Left colon (tissue), 2 donors: ENCODE measurements around the gene MRPL43. TPM values are rescaled to one million over a fixed set of nuclear protein-coding genes. Genes with fewer than 3 reads are reported as not detected.

ENCODE experiments used
- ATAC-seq: fragments of 200-7000 bp; cut with Tn5 transposase; one replicate; pipeline ENCODE4 v1.9.1; 2020; ENCODE audit warnings: mild to moderate bottlenecking, moderate library complexity
- DNase-seq, 2 donors: peaks; one replicate each; pipeline ENCODE4 v3.0.0-alpha.2; 2020
- intact Hi-C, 2 donors: fragments of 100-400 bp; cut with DNase I in 1 of 2; cut with micrococcal nuclease in 1 of 2; formaldehyde crosslinking; loops; one replicate each; pipeline versions ENCODE4 v1.11.2 to v1.14.0; 2022; cut with DNase I, micrococcal nuclease
- total RNA-seq, 2 donors: library from RNA; stranded (reverse); fragmentation: NEBNext Ultra II Directional; extraction: Animal tissue kit (Norgen Biotek cat#: 25700); gene quantifications; one replicate each; pipeline ENCODE4 v1.2.1, GENCODE V29; 2021
- donor health status: DM: no; HTN: no; CAD: no.
- donor health status: DM: yes; HTN: yes; CAD: no.

MRPL43 gene
- total RNA-seq, 2 donors from 2014 or later, result 66.9 to 69.3 TPM

DNA sequence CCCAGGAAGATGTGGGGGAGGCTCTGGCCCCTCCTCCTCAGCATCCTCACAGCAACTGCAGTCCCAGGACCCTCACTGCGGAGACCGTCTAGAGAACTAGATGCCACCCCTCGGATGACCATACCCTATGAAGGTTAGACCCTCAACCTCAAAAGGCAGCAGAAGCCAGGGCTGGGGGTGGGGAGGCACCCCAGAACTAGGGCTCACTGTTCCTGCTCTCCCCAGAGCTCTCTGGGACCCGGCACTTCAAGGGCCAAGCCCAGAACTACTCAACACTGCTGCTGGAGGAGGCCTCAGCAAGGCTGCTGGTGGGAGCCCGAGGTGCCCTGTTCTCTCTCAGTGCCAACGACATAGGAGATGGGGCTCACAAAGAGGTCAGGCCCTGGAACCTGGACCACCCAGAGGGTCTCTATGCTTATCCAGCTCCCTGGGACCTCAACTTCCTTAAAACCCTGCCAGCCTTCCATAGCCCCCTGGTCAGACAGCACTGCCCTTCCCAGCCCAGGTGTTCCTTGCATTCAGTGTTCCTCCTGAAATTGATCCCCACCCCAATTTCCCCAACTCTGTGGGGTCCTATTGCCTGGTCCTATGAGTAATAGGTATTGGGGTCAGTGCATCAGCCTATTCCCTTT, 14.3 kb downstream of the MRPL43 start:
- intact Hi-C loops, result no loop called here
- no peak for DNase-seq
- ATAC-seq, result no peak

DNA sequence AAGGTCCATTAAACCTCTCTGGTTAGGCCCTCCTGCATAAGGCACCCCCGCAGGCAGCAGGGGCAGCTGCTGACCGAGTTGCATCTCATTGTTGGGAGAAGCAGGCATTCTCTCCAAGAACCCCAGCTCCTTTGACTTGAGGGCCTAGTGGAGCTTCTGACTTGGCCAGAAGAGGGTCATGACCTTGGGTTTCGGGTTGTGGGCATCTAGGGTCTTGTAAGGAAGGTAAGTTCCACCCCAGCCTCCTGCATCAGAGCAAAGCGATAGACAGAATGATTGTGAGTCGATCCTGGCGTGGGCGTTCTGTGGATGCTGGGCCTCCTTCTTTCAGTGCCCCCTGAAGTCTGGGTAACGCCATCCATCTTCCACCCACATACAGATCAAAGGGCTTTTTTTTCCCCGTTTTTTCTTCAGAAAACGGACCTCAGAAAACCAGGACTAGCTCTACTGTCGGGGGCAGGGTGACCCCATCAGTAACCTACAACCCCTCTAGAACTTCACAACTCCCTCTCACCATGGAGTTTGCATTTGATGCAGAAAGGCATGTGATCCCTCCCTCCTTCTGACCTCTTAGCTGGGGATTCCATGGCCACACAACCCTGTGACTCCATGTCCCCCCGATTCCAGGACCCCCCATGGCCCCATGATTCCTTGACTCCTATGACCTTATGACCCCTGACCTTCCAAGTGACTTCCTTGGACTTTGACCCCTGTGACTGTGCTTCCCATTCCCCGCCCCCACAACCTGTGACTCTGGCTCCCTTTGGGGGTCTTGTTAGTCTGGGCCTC, 15.0 kb downstream of the MRPL43 start:
- ATAC-seq (no peak), DNase-seq (peak in 1 of 2 donors; percentile 31)
- intact Hi-C loops, result no loop called here

DNA sequence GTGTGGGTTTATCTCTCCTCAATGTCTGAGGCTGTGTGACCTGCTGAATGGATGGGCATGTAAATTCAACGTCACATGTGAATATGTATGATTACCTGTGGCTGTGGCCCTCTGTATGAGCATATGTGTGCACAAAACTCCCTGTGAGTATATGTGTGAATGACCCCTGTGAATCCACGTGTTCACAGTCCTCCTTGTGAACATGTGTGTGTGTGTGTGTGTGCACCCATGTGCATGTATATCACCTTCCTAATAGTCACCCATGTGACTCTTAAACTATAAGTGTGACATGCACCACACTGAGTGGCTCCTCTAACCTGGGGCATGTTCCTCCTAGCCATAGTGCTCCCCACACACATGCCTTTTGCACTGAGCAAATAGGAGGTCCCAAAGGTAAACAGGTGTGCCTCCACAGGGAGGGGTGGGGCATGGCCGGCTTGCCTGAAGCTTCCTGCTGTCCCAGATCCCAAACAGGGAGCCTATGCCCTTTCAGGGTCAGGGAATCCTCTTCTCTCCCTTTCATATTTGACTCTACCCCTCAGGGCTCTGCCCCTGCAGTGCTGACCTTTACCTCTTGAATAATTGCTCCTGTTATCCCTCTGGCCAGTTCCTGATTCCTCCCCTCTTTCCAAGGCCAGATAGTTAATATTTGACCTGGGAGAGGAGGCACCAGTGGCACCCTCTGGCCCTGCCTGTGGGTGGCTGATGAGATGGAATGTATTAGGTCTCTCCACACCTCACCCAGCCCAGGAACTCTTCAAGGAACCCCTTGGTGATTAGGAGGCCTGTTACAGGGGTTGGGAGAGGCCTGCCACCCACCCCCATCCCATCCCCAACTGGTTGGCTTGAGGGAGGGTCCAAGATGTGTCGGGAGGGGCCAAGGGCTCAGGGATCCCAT, 16.1 kb downstream of the MRPL43 start:
- peak; percentile 73 to 84 for DNase-seq
- intact Hi-C loops, result no loop called here
- peak; percentile 64 for ATAC-seq

DNA sequence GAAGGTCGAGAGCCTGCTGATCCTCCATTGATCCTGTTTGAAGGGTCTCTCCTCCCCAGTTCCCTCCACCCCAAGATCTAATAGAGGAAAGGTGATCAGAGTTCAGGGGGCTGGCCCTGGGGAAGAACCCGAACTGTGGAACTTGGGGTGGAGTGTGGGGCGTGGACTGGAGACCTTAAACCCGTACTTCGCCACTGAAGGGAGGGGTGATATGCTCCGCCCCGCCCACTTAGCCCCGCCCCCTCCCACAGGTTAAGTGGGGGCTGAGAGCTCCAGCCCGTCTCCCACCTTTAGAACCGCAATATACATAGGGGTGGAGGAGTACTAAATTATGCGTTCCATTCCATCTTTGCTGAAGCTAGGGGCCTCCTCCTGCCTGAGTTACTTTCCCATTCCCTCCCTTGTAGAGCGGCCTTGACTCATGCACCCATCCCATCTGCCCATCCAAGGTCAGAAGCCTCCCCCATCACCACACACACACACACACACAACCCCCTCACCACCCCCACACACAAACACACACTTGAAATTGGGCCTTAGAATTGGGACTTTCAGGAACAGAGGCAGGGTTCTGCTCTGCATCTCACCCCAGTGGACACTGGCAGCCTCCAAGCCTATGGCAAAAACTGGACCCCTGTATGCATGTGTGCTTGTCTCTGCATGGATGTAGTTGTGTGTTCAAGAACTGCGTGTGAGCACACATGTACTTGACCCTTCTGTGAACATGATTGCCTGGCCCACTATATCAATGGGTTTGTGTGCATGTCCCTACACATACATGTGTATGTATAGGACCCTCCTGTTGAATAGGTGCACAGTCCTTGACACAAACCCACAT, 17.0 kb downstream of the MRPL43 start:
- intact Hi-C loops, result no loop called here
- ATAC-seq, result peak; percentile 69
- peak; percentile 90 to 92 for DNase-seq

DNA sequence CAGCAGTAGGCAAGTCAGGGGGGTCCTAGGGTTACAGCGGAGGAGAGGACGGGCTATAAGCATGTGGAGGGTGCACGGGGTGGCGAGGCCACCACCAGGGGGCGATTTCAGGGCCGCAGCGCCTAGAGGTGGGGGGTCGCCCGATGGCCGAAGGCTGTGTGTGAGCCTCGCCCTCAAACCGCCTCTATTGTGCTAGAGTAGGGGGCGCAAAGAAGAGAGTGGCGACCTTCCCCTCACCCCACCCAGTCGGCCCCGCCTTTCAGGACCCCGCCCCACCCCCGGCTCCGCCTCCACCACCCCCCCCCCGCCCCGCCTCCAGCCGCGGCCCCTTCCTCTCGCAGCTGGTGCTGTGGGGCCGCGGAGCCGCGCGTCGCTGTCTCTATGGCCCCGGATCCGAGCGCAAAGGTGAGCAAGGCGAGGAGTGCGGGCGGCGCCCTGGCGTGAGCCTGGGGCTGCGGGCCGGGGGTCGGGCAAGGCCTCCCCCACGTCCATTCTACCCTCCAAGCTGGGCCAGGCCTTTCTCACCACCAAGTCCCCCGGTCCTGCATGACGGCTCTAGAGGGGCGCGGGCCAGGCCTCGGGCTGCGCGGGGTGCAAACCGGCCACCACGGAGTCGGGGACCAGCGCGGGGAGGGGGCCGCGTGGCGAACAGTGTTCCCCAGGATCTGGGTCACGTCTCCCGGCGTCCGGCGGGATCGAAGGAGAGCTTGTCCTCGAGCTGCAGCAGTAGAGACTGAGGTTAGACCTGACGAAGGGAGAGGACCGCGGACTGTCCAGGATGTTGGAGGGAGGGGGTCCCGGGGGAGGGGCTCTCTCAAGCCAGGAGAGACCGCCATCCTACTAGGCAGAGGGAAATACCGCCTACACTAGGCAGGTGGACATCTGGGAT, 17.9 kb downstream of the MRPL43 start, which contains the start of gene SEMA4G:
Gene SEMA4G (plus strand): TSS at position 318 of the 889 bp plus-strand sequence. CDS start 3,409 bp downstream, outside the sequence.
- DNase-seq (peak; percentile 62 to 76), ATAC-seq (peak; percentile 52)
- intact Hi-C loops, result no loop called here

DNA sequence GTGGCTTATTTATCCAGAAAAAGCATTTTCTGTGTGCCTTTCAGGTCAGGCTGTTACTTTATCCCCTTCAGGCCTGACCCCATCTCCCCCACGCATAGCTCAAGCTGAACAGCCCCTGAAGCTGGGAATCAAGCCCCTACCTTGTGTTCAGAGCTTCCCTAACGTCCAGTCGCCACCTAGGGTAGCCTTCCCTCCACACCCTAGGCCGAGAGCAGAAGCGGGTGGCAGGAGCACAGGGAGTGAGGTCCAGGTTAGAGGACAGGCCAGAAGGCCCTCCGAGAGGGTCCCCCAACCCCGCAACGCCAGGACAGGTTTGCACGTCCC, 18.5 kb downstream of the MRPL43 start:
- DNase-seq (no peak), ATAC-seq (peak; percentile 20)
- intact Hi-C loops, result no loop called here

DNA sequence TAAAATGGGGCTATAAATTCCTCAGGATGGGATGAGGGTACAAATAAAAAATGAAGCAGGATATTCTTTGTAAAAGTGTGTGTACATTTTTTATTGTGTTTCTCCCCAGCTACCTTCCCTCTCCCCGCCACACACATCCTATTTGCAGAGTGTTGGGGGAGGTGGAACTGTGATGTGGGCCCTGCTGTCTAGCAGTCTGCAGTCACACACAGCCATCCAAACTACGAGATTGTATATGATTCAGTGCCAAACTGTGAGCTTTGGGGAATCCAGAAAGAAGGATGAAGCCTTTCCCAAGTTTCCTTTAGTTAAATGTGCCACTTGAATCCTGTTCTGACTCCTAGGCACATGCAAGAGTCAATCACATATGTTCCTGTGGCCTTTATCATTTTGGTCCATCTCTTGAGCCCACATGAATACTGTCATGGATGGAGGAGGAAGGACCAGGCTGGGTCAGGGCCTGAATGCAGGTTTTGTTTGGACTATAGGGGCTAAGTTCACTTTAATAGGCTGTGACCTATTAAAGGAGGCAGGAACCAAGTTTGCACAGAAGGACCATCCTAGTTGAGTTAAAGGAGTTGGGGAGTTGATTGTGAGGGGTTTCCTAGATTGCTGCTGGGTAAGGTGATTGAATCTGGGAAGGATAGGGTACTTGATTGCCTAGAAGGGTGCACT, 19.1 kb downstream of the MRPL43 start:
- DNase-seq, result no peak
- ATAC-seq, result peak; percentile 3
- intact Hi-C loops, result no loop called here

DNA sequence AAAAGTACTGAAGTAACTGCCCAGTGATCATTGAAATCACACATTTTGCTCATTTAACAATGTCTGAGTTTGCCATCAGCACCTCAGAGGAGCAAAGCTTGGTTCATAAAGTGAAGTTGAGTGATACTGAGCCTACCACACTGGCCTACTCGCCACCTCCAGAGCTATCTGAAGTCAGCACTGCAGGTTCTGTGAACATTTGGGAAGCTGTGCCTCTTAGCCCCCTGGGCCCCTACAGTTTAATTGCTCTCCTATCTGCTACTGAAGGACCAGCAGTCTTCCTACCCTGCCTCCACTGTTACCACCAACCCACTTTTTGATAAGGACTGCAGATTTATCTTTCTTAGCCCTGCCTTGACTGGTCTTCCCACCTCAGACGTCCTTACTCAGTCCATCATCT, 20.0 kb downstream of the MRPL43 start:
- intact Hi-C loops, result no loop called here
- DNase-seq, result no peak
- no peak for ATAC-seq

DNA sequence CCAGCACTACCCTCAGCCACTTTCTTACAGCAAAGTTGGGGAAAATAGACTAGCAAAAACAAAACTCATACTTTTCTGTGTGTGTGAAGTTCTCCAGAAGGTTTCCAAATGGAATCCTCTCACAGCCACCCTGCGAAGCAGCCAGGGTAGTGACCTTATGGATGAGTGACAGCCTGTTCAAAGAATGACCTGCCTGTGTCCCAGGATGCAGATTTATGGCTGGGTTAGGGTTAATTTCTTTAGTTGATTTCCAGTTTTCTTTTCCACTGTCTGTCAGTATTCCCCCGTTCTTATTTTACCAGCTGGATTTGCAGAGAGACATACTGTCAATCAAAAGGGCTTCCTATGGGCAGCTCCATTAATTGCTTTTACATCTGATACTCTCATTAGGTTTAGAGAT, 20.4 kb downstream of the MRPL43 start:
- DNase-seq, result no peak
- no peak for ATAC-seq
- intact Hi-C loops, result no loop called here

DNA sequence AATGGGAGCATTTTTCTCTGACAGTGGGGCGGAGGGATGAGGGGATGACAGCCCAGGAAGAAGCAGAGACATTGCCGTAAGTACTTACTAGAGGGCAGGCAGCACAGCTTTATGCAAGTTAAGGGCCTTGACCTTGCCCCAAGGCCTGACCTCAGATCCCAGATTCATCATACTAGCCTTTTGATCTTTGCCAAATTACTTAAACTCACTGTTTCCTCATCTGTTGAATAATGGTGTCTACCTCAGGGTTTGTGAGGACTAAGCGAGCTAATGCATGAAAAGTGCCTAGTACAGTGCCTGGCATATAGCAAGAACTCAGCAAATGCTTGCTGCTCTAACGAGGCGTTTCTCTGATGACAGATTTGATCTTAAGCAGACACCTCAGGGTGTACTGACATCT, 21.5 kb downstream of the MRPL43 start:
- intact Hi-C loops, result no loop called here
- ATAC-seq (no peak), DNase-seq (no peak)

DNA sequence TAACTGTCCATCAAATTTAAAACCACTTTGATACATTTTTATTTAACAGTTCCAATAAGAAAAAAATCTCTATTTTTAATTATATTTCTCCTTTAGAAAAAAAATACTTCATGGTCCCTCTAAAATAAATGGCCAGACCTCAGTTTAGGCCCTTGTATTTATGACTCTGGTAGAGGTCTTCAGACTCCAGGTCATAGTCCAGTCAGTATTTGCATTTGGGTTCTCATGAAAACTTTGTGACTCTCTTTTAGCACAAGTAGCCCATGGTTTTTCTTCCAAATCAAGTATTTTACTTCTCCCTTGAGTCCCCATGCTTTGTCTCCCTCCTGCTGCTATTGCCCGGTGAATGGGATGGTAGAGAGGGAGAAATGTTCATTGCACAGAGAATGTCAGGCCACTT, 23.5 kb downstream of the MRPL43 start:
- DNase-seq (no peak), ATAC-seq (no peak)
- intact Hi-C loops, result no loop called here

DNA sequence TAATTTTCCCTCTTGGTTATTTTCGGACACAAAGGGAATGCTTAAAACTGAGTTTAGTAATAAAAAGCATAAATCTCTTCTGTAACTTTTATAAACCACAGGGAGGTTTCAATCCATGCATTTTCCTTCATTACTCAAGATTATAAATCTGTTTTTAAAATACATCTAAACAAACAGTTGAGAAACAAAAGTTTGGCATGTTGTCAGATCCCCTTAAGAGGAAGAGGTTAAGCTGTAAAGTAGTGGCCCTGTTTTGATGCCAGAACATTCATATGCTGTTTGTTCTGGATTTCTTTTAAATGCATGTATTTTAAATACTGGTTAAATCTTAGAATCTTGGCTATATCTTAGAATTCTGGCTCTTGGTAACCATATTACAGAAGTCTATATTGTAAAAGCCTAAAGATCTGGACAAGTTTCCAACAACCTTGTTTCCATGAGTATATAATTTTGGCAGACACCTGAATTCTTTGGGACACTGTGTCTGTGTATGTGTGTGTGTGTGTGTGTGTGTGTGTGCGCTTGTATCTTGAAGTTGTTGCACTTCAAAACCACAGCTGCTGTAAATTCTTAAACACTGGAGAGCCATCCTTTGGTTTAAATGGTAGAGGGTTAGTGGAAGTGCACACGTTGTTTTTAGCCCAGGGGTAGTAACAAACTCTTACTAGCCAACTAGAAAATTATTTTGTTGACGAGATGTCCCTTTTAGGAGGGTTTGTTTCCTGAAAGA, 24.8 kb downstream of the MRPL43 start:
- intact Hi-C loops, result no loop called here
- DNase-seq (no peak), ATAC-seq (no peak)

DNA sequence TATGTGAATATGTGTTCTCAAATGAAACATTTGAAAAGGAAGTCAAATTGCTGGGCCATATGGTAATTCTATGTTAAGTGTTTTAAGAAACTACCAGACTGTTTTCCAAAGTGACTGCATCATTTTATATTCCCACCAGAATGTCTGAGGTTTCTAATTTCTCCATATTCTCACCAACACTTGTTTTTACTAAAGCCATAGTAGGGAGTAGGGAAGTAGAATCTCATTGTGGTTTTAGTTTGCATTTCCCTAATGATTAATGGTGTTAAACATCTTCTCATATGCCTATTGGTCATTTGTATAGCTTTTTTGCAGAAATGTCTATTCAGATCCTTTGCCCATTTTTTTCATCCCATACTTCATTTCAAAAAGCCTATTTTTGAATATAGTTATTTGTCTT, 27.0 kb downstream of the MRPL43 start:
- ATAC-seq (no peak), DNase-seq (no peak)
- intact Hi-C loops, result no loop called here

DNA sequence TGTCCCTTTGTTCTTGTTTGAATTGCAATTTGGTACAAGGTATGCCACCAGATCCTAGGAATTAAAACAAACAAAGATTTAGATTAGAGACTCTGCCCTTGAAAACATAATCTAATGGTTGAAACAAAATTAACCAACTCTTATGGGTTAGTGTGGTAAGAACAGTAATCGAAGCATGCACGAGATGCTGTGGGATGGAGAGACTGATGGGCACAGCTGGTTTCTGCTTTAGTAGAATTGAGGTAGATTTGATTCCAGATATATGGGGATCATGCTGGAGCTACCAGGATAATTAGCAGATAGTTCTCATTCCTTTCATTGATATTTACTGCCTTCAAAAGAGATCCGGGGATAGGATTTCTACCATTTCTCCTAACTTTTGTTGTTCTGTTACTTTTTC, 38.4 kb downstream of the MRPL43 start:
- DNase-seq, result no peak
- no peak for ATAC-seq
- intact Hi-C loops, result no loop called here

DNA sequence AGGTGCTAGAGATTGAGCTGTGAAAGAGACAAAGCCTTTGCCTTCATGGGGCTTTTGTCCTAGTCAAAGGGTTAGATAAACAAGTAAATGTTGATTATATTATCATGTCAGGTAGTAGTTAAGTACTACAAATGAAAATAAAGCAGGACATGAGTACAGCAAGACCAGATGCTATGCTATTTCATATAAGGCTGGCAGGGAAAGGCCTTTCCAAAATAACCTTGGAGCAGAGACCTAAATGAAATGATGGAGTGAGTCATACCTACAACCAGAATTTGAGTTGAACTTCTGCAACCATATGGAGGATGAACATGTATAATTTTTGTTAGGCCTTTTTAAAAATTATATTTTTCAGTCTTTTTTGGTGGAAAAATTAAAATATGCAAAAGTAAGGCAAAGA, 41.5 kb downstream of the MRPL43 start:
- intact Hi-C loops, result no loop called here
- DNase-seq, result no peak
- no peak for ATAC-seq

DNA sequence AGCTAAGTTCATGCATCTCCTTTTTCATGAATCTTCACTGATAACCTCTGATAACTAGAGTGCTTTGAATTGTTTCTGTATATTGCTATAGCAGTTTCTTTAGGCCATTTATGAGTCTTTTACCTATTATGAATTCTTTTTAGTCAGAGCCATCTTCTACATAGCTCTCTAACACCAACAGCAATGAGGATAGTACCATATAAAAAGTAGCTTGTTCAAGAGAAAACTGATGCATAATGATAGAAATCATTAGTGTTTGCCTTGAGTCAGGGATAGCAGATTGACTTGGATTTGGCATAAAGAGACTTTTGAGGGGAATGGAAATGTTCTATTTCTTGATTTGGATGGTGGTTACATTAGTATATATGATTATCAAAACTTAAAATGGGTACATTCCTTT, 43.8 kb downstream of the MRPL43 start:
- DNase-seq (no peak), ATAC-seq (no peak)
- intact Hi-C loops, result no loop called here

DNA sequence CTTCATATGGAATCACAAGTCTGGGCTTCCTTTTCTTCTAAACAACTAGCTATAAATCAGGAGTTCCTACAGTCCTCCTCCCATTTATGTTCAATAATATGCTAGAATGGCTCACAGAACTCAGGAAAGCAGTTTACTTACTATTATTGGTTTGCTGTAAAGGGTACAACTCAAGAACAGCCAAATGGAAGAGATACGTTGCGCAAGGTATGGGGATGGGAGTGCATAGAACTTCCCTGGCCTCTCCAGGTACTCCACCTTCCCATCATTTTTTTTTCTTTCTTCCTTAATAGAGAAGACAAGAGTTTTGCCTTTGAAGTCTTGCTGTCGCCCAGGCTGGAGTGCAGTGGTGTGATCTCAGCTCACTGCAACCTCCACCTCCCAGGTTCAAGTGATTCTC, 45.1 kb downstream of the MRPL43 start:
- no peak for ATAC-seq
- no peak for DNase-seq
- intact Hi-C loops, result no loop called here
